NT2/D1 (cell line): ENCODE measurements around the gene CDON.
A peak's percentile ranks its signal among the peaks of the same experiment; 100 is the strongest.

ENCODE experiments used
- DNase-seq: peaks from one replicate; pipeline ENCODE4 v3.0.0-alpha.2; 2011; ENCODE audit warnings: low read depth, low spot score
- H3K27me3 ChIP-seq: 2 replicates; pipeline ENCODE4 v1.6.0; 2011; ENCODE audit warnings: mild to moderate bottlenecking; ENCODE audit not compliant: insufficient read length, insufficient read depth
- H3K36me3 ChIP-seq: 2 replicates; pipeline ENCODE4 v1.6.1; 2011; ENCODE audit warnings: mild to moderate bottlenecking, low read length, mixed read lengths; ENCODE audit not compliant: insufficient read depth, insufficient read length
- H3K4me1 ChIP-seq: 2 replicates; pipeline ENCODE4 v1.5.1; 2011; ENCODE audit not compliant: insufficient read depth, insufficient read length
- H3K4me3 ChIP-seq: 2 replicates; pipeline ENCODE4 v1.5.1; 2011; ENCODE audit warnings: low read depth; ENCODE audit not compliant: insufficient read length
- H3K9ac ChIP-seq: 2 replicates; pipeline ENCODE4 v1.6.0; 2011; ENCODE audit warnings: low read depth; ENCODE audit not compliant: insufficient read length
- H3K9me3 ChIP-seq: 2 replicates; pipeline ENCODE4 v1.5.1; 2011; ENCODE audit warnings: mild to moderate bottlenecking, low read length; ENCODE audit not compliant: insufficient read depth
- SUZ12 ChIP-seq: IDR thresholded peaks from 2 replicates; pipeline ENCODE4 v1.6.1; 2011; ENCODE audit not compliant: insufficient read length, insufficient read depth; ENCODE audit errors: extremely low read depth
- YY1 ChIP-seq: IDR thresholded peaks from 2 replicates; pipeline ENCODE4 v1.6.1; 2011; ENCODE audit not compliant: insufficient read length, insufficient read depth
- ZNF274 ChIP-seq: IDR thresholded peaks from 2 replicates; pipeline ENCODE4 v1.6.1; 2011; ENCODE audit warnings: mild to moderate bottlenecking, low read depth, low read length

CDON gene

GRCh38 chr11:126098204-126098769 is 35.6 kb upstream of the CDON start:
- Histone ChIP-seq H3K4me3 (no peak overlapping the region), H3K27me3 (no peaks in the 10 kb centered on the region), H3K9ac (no peak overlapping the region), H3K36me3 (no peaks in the 10 kb centered on the region), H3K4me1 (peaks cover 7% of the 10 kb centered on the region), H3K9me3 (no peaks in the 10 kb centered on the region)
- TF ChIP-seq SUZ12: no peak
- no peak for TF ChIP-seq ZNF274
- no peak for TF ChIP-seq YY1
- no peak for DNase-seq

DNA sequence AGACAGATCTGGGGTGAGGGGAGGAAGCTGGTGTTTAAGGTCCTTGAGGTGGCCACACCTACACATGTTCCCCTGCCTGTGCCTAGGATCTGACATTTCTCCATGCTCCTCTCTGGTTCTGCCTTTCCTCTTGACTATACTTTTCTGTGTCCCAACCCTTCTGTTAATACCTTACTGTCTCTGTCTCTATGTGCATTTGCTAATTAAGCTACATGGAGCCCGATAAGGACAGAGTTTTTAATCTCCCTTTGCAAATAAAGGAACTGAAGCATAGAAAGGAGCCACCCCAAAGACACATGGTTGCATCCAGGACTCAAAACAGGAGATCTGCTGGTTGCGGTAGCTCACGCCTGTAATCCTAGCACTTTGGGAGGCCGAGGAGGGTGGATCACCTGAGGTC is 33.1 kb upstream of the CDON start:
- no peaks in the 10 kb centered on the region for H3K9me3 ChIP-seq
- no peak for DNase-seq
- H3K4me1 ChIP-seq: peaks cover under 1% of the 10 kb centered on the region
- H3K4me3 ChIP-seq: no peak overlapping the region
- no peaks in the 10 kb centered on the region for H3K27me3 ChIP-seq
- no peak overlapping the region for H3K9ac ChIP-seq
- no peak for TF ChIP-seq SUZ12
- no peak for TF ChIP-seq YY1
- no peak for TF ChIP-seq ZNF274
- no peaks in the 10 kb centered on the region for H3K36me3 ChIP-seq

DNA sequence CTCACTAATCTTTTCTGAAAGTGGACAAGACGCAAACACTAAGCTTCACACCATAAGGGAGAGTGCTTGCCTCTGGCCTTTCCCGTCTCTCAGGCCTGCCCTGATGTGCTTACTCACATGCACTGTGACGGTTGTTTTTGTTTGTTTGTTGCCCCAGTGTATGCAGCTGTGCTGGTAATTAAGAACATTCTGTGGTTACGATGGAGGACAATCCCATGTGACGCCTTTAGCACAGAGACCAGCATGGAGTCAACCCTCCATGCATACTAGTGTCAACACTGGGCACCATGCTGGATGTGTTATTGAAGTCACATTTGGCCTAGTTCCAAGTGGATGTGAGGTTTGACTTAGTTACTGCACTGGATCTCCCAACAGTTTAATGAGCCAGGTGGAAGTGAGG is 27.8 kb upstream of the CDON start:
- no peak for DNase-seq
- TF ChIP-seq ZNF274 (no peak), YY1 (no peak), SUZ12 (no peak)
- H3K9ac ChIP-seq: no peak overlapping the region
- no peak overlapping the region for H3K4me3 ChIP-seq
- no peaks in the 10 kb centered on the region for H3K27me3 ChIP-seq
- no peaks in the 10 kb centered on the region for H3K4me1 ChIP-seq
- no peaks in the 10 kb centered on the region for H3K36me3 ChIP-seq
- no peaks in the 10 kb centered on the region for H3K9me3 ChIP-seq

DNA sequence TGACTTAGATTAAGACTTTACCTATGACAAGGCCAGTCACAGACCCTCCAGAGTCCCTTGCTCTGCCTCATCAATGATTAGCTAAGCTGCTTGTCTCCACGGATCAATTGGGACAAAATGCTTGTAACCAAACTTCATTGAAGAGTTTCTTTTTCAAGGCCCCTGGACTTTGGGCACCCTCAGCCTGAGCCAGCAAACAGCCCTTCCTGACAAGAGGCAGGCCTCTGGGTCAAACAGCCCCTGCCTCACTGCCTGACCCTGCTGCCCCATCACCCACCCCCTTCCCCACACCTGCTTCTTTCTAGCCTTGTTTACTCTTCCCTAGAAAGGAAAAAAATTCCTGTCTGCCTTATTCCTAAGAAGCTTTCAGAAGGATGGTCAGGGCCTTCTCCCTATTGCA is 26.3 kb upstream of the CDON start:
- Histone ChIP-seq H3K4me1 (peaks cover 5% of the 10 kb centered on the region), H3K9ac (no peak overlapping the region), H3K36me3 (no peaks in the 10 kb centered on the region), H3K27me3 (no peaks in the 10 kb centered on the region), H3K9me3 (no peaks in the 10 kb centered on the region), H3K4me3 (no peak overlapping the region)
- no peak for DNase-seq
- TF ChIP-seq YY1 (no peak), ZNF274 (no peak), SUZ12 (no peak)

GRCh38 chr11:126086248-126086647 is 23.6 kb upstream of the CDON start:
- H3K36me3 ChIP-seq: no peaks in the 10 kb centered on the region
- no peak for DNase-seq
- no peaks in the 10 kb centered on the region for H3K27me3 ChIP-seq
- no peak overlapping the region for H3K9ac ChIP-seq
- no peaks in the 10 kb centered on the region for H3K9me3 ChIP-seq
- TF ChIP-seq SUZ12 (no peak), ZNF274 (no peak), YY1 (no peak)
- no peak overlapping the region for H3K4me3 ChIP-seq
- H3K4me1 ChIP-seq: peaks cover 13% of the 10 kb centered on the region

DNA sequence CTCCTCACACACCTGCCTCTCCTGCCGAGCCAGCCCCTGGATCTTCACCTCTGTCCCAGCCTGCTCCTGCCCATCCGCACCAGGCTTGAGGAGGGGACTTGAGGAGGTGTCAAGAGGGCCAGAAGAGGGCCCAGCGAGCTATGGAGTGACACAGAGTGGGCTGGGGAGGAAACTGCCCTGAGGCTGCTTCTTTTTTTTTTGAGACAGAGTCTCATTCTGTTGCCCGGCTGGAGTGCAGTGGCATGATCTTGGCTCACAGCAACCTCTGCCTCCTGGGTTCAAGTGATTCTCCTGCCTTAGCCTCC is 21.9 kb upstream of the CDON start:
- Histone ChIP-seq H3K9me3 (no peaks in the 10 kb centered on the region), H3K27me3 (no peaks in the 10 kb centered on the region), H3K4me1 (peaks cover 13% of the 10 kb centered on the region), H3K4me3 (no peak overlapping the region), H3K9ac (no peak overlapping the region), H3K36me3 (no peaks in the 10 kb centered on the region)
- TF ChIP-seq ZNF274 (no peak), YY1 (no peak), SUZ12 (no peak)
- no peak for DNase-seq

- Histone ChIP-seq H3K4me1 (peaks cover 13% of the 10 kb centered on the region), H3K9ac (peak overlapping the region; percentile 45), H3K9me3 (no peaks in the 10 kb centered on the region), H3K4me3 (no peak overlapping the region), H3K36me3 (no peaks in the 10 kb centered on the region), H3K27me3 (no peaks in the 10 kb centered on the region)
- TF ChIP-seq SUZ12: no peak
- no peak for TF ChIP-seq YY1
- TF ChIP-seq ZNF274: no peak
- no peak for DNase-seq
Measured at GRCh38 chr11:126083829-126084607, 21.4 kb upstream of the CDON start.
